HG03025 (cell line): ENCODE data around the gene HEXD.

ENCODE experiments used
- ATAC-seq: cut with Tn5 transposase; IDR thresholded peaks from one replicate; pipeline ENCODE4 v1.9.1; 2021; ENCODE audit warnings: mild to moderate bottlenecking, moderate library complexity; ENCODE audit not compliant: unreplicated experiment, low FRiP score

The HEXD gene

GRCh38 chr17:82412535-82413520 lies 5.3 kb upstream of the HEXD start:
- ATAC-seq = no peak

GRCh38 chr17:82414548-82415281 lies 3.4 kb upstream of the HEXD start:
- no peak for ATAC-seq

- ATAC-seq = no peak
These were observed 2.8 kb upstream of the HEXD start for GRCh38 chr17:82415336-82415735.

- ATAC-seq = no peak
These were observed 2.4 kb upstream of the HEXD start for GRCh38 chr17:82415786-82416185.

DNA sequence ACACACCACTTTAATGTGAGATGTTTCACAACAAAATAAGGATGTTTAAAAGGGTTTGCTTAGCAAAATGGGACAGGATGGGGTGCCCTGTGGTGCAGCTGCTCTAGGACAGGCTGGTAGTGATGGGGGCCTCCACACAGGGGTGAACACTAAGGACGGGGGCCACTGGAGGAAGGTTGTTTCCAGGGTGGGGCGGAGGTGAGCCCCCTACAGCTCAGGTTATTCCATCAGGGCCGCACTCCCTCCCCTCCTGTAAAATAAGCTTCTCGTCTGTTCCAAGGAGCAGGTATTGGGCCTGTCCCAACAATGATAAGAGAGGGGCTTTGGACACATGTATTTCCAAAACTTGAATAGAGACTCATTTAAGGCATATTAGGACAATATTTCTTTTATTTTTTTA lies 1.9 kb upstream of the HEXD start:
- ATAC-seq = no peak

DNA sequence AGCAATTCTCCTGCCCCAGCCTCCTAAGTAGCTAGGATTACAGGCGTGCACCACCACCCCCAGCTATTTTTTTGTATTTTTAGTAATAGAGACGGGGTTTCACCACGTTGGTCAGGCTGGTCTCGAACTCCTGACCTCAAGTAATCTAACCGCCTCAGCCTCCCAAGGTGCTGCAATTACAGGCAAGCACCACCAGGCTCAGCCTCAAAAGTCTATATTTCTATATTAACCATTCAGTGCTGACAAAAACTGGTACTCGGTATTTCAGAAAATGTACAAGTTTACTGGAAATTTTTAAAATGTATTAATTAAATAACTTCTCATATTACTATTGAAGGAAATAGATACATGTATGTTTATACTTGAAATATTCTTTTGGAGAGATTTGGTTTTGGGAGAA lies 1.4 kb upstream of the HEXD start:
- no peak for ATAC-seq

DNA sequence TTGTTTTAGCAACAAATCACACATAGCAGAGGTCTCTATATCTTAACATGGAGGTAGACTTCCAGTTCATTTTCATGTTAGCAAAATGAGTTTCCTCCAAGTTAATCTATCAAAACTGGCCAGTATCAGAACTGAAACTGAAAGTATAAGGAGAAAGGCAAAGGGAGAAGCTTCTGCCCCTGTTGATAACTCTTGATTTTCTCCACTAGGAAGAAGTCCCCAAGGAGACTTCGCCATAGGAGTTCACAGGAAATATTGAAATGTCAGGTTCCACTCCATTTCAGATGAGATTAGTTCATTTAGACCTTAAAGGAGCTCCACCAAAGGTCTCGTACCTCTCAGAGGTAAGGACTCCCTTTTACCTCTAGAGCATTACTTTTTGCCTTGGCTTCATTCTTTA lies 1.4 kb downstream of the HEXD start:
- ATAC-seq = no peak

GRCh38 chr17:82424001-82424862 lies 6.1 kb downstream of the HEXD start:
- no peak for ATAC-seq

- ATAC-seq = no peak
These were observed 6.7 kb downstream of the HEXD start for GRCh38 chr17:82424863-82425159.

GRCh38 chr17:82428546-82428945 lies 10.4 kb downstream of the HEXD start:
- no peak for ATAC-seq

GRCh38 chr17:82429824-82430223 lies 11.7 kb downstream of the HEXD start:
- no peak for ATAC-seq

DNA sequence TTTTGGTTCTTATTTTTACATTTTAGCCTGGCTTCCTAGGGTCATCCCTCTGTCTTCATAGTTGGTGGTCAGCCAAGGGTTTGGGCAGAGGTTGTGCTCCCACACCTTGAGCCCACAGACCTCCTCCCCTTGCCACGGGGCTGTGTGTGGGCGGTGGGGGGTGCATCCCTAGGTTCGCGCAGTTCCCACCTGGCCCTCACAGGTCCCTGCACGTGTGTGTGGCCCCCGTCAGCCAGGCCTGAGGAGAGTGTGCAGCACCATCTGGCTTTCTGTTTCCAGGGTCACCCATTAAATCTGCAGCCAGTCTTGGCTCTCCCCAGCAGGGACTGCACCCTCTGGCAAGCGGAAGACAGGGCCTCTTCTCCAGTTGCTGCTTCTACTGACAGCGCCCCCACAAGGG lies 13.9 kb downstream of the HEXD start:
- no peak for ATAC-seq

DNA sequence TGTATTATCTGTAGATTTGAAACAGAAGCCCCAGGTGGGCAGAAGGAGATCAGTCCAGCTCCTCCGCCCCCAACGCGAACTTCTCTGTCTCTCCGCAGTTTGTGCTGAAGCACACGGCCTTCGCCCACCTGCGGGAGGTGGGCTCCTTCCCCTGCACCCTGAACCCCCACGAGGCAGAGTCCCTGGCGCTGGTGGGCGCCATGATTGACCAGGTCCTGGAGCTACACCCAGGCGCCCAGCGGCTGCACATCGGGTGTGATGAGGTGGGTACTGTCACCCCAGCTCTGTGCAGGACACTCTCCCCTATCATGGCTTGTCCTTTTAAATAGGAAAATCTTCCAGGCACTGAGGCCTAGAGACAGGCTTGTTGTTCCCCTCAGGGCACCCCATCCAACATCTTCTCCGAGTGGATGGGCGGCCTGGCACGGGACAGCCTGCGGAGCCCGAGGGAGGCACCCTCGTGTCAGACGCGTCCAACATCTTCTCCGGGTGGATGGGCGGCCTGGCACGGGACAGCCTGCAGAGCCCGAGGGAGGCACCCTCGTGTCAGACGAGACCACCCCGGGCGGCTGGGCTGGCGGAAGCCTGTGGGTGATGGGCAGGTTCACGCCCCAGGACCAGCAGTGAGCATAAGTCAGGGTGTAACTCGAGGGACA lies 15.5 kb downstream of the HEXD start:
- ATAC-seq = no peak

GRCh38 chr17:82434216-82434565 lies 16.0 kb downstream of the HEXD start:
- no peak for ATAC-seq

- no peak for ATAC-seq
These were observed 17.0 kb downstream of the HEXD start for GRCh38 chr17:82435103-82435502.

DNA sequence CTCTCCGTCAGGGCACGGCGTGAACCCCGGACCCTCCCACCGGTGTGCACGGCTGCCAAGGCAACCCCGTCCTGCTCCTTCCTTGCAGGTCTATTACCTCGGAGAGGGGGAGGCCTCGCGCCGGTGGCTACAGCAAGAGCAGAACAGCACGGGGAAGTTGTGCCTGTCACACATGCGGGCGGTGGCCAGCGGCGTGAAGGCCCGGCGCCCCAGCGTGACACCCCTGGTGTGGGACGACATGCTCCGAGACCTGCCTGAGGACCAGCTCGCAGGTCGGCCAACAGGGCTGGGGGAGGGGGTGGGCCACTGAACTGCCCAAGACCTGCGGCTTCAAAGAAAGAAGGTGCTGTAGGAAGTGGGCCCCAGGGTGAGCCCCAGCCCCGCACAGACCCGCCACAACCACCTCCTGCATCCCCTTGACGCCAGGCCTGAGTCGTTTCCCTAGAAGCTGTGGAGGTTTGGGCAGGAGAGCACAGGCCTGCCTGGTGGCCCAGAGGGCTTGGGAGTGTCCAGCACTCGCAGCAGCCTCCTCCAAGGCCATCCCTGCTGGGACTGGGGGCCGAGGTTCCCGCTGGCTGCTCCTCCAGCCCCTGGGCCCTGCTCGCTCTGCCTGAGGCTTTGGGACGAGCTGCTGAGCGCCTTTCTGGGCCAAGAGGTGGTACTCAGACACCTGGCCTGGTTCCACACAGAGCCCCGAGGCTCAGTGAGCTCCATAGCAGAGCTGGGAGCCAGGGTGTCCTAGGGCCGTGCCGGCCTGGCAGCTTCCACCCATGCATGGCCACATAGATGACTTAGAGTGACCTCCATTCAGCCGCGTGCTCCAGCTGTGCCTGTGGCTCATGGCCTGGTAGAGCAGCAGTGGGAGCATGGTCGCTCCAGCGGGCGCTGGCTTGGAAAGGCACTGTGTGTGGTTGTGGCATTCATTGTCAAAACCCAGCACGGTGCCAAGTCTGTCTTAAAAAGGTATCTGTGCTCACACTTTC lies 17.7 kb downstream of the HEXD start:
- no peak for ATAC-seq

GRCh38 chr17:82436601-82437324 lies 18.6 kb downstream of the HEXD start:
- ATAC-seq = no peak

- ATAC-seq = no peak
These were observed 19.1 kb downstream of the HEXD start for GRCh38 chr17:82437325-82437668.
